Stomach (tissue), 9 donors: ENCODE measurements around the gene ACE. TPM values are rescaled to one million over a fixed set of nuclear protein-coding genes. Genes with fewer than 3 reads are reported as not detected.
A peak's percentile ranks its signal among the peaks of the same experiment; 100 is the strongest.

ENCODE experiments used
- DNase-seq, 2 donors: peaks; one replicate each; pipeline versions ENCODE4 v3.0.0 to v3.0.0-alpha.2; 2013 to 2019
- H3K27ac ChIP-seq, 5 donors: fragments of 200-600 bp in 4 of 5; sonication (generic) in 4 of 5; one replicate each; pipeline ENCODE4 v1.5.1; 2013 to 2019; ENCODE audit warnings: mild to moderate bottlenecking in 1 of 5, moderate library complexity in 1 of 5
- H3K27me3 ChIP-seq, 3 donors: fragments of 200-600 bp; sonication (generic); one replicate each; pipeline ENCODE4 v1.5.1; 2017 to 2019; ENCODE audit warnings: mixed run types in 1 of 3
- H3K36me3 ChIP-seq, 4 donors: fragments of 200-600 bp; sonication (generic); 1 replicate in 3 of 4; 2 replicates in 1 of 4; pipeline ENCODE4 v1.5.1; 2016 to 2019
- H3K4me1 ChIP-seq, 4 donors: fragments of 200-600 bp; sonication (generic); one replicate each; pipeline ENCODE4 v1.5.1; 2016 to 2019
- H3K4me3 ChIP-seq, 4 donors: fragments of 200-600 bp; sonication (generic) in 3 of 4; one replicate each; pipeline ENCODE4 v1.5.1; 2016 to 2019; ENCODE audit warnings: mild to moderate bottlenecking in 1 of 4
- H3K9me3 ChIP-seq, 4 donors: fragments of 200-600 bp; sonication (generic); one replicate each; pipeline ENCODE4 v1.5.1; 2016 to 2019
- EP300 ChIP-seq: sonication (generic); formaldehyde crosslinking; IDR thresholded peaks from one replicate; pipeline ENCODE4 v1.6.1; 2017; ENCODE audit warnings: antibody characterized with exemption
- POLR2A ChIP-seq, 4 donors: fragments of 450-650 bp; IDR thresholded peaks; one replicate each; pipeline ENCODE4 v1.6.1; 2016; ENCODE audit warnings: antibody characterized with exemption in 4 of 4, control low read depth in 2 of 4, mild to moderate bottlenecking in 1 of 4, moderate library complexity in 1 of 4
- POLR2AphosphoS5 ChIP-seq, 3 donors: sonication (generic); formaldehyde crosslinking; IDR thresholded peaks; one replicate each; pipeline ENCODE4 v1.6.1; 2016; ENCODE audit warnings: antibody characterized with exemption in 3 of 3
- WGBS, 5 donors: extraction: QIAGEN DNeasy Blood & Tissue Kit in 3 of 5; methylation state at CpG; one replicate each; pipeline versions ENCODE4 v1.1.5 to v1.1.7; 2013 to 2018; 5-methylcytosine and 5-hydroxymethylcytosine counted together
- intact Hi-C: fragments of 100-400 bp; cut with DNase I; formaldehyde crosslinking; loops from one replicate; pipeline ENCODE4 v1.15.1; 2023; ENCODE audit warnings: low total_unique reads
- polyA plus RNA-seq, 3 donors: library from polyadenylated mRNA; stranded (reverse); fragments of 200-250 nt; gene quantifications; one replicate each; pipeline ENCODE4 v1.2.3, GENCODE V29; 2013
- total RNA-seq, 5 donors: library from RNA; depleted of rRNA; stranded (reverse); fragments of >200 nt; gene quantifications; one replicate each; pipeline versions ENCODE4 v1.1.0 to v1.2.3, GENCODE V29; 2014 to 2016
- TF ChIP-seq, protein P1 (sequence below), 7 experiments: fragments of 450-650 bp in 4 of 7; fragments of 200-600 bp in 3 of 7; sonication (generic) in 3 of 7; IDR thresholded peaks; one replicate each; pipeline ENCODE4 v1.5.1; 2016 to 2019; ENCODE audit warnings: antibody characterized with exemption in 7 of 7, control low read depth in 2 of 7, mild to moderate bottlenecking in 1 of 7
- donor health status: healthy with polysubstance abuse.
- donor health status: Bipolar disorder and iron deficiency.
- donor health status: healthy.

Gene ACE
- total and polyA plus RNA-seq, 8 donors, result 1.3 to 232 (median 4.4) TPM

DNA sequence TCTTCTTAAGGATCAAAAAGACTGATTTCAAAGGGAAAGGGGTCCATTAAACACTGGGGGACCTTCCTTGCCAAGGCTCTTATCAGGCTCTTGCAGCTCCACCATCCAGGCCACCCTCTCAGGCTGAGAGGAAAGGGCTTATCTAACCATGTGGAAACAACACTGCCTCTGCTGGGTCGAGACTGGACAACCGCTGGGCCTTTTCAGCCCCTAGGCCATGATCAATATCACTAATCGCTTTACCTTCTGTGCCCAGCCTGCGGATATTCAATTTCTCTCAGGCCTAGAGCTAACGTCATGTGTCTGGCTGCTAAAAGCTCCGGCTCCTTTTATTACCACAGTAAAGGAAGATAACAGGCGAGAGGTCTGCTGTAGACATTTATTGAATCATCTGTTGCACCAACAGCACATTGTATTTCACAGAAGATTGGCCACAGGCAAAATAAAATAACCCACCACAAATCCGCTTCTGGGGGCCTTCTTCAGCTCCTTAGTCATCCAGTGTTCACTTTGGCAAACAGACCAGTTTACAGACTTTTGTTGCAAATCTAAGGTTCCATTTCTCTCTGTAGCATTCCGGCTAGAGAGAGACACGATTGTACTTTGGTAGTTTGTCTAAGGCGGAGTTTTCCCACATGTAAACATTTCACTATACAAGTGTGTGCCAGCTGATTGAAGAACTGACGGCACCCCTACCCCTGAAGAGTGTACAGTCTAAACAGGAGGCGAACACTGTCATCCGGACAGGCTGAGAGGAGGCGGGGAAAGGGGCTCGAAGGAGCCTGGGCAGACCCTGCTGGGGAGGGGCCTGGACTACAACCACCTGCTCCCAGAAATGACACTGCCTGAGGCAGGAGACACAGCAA lies 44.7 kb upstream of the ACE start:
- Histone ChIP-seq H3K4me1 (peaks cover 53 to 75% (median 71%) of the 10 kb centered on the region in 4 donors), H3K27ac (peak overlapping the region; percentile 70 to 89 (median 82)), H3K27me3 (no peaks in the 10 kb centered on the region), H3K36me3 (peaks cover 0 to 7% (median 2%) of the 10 kb centered on the region in 4 donors), H3K9me3 (no peaks in the 10 kb centered on the region), H3K4me3 (no peak overlapping the region)
- WGBS, 5 donors, result 27 to 59% (median 46%) methylated on average over 16 of the region's 16 CpGs
- TF ChIP-seq, protein P1, sequence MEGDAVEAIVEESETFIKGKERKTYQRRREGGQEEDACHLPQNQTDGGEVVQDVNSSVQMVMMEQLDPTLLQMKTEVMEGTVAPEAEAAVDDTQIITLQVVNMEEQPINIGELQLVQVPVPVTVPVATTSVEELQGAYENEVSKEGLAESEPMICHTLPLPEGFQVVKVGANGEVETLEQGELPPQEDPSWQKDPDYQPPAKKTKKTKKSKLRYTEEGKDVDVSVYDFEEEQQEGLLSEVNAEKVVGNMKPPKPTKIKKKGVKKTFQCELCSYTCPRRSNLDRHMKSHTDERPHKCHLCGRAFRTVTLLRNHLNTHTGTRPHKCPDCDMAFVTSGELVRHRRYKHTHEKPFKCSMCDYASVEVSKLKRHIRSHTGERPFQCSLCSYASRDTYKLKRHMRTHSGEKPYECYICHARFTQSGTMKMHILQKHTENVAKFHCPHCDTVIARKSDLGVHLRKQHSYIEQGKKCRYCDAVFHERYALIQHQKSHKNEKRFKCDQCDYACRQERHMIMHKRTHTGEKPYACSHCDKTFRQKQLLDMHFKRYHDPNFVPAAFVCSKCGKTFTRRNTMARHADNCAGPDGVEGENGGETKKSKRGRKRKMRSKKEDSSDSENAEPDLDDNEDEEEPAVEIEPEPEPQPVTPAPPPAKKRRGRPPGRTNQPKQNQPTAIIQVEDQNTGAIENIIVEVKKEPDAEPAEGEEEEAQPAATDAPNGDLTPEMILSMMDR (IDR thresholded peaks at IDR 0.05), result no peak
- peak in 1 of 3 donors; percentile 17 for TF ChIP-seq POLR2AphosphoS5 (IDR thresholded peaks at IDR 0.05)
- intact Hi-C loops, result no loop called here
- peak in 1 of 2 donors; percentile 75 for DNase-seq

DNA sequence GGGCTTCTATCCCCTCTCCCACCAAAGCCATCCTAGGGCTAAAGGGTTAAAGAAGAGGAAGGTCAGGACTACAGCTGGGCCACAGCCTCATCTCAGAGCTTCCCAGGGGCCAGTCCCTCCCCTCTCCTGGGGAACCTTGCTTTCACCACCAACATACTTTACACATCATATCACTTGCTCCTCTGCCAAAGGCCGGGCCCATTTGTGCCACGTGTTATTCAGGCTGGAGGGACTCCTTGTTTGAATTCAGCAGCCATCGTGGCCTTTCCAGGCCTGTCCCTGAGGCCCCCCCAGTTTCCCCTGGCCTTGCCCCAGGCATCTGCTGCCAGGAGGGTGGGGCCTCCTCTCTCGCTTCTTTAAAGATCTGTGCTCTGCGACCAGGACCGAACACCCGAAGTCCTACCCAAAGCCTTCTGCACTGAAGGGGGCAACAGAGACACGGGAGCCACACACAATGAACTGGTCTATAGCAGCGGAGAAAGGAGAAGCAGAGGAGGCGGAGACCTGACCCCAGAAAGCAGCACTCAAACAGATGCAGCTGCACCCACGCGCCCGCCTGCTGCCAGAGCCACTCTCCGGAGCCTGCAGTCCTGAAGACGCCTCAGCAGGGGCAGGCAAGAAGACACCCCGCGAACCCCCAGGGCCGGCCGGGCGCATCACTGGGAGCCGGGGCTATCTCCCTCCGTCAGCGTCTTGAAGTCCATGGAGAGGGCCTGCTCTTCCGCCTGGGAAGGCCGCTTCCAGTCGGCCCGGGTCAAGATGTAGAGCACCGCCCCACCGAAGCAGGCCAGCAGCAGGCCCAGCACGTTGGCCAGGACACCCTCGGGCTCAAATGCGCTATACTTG lies 42.9 kb upstream of the ACE start:
- peak overlapping the region; percentile 47 to 89 (median 82) for H3K27ac ChIP-seq
- DNase-seq, result peak; percentile 50 to 87
- peak; percentile 33 to 67 (median 49) for TF ChIP-seq POLR2AphosphoS5 (IDR thresholded peaks at IDR 0.05)
- TF ChIP-seq, protein P1 (IDR thresholded peaks at IDR 0.05), result no peak
- no peak overlapping the region for H3K4me3 ChIP-seq
- peaks cover 0 to 7% (median 2%) of the 10 kb centered on the region in 4 donors for H3K36me3 ChIP-seq
- intact Hi-C loops, result no loop called here
- WGBS, 5 donors, result 39 to 57% (median 41%) methylated on average over 19 to 32 of the region's 32 CpGs
- peaks cover 70 to 81% (median 80%) of the 10 kb centered on the region in 4 donors for H3K4me1 ChIP-seq
- H3K9me3 ChIP-seq, result no peaks in the 10 kb centered on the region
- no peaks in the 10 kb centered on the region for H3K27me3 ChIP-seq

DNA sequence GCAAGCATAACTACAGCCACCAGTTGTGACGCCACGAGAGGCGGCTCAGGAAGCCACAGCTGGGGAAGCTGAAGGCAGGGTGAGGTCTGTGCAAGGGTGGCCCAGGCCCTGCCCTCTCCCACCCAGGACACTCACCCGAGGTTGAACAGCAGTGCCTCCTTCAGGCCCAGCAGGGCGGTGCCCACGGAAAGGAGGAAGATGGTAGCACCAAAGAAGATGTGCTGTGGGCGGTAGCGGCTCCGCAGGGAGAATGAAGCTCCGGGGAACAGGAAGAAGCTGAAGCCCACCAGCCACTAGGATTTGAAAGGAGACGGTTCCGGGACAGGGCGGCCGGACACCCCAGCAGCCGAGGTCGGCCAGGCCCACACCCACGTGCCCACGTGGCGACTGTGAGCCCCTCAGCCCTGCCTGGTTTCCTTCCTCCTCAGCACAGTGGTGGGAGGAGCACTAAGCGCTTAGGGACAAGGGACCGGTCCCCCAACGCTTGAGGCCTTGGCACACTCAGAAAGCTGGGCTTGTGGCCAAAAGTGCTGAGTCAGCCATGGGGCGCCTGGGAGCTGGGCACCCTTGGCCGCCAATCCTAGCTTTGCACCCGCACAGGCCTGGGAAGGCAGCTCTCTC lies 41.8 kb upstream of the ACE start:
- Histone ChIP-seq H3K4me1 (peaks cover 73 to 92% (median 90%) of the 10 kb centered on the region in 4 donors), H3K27ac (peak overlapping the region; percentile 62 to 89 (median 82)), H3K36me3 (peaks cover 0 to 7% (median 2%) of the 10 kb centered on the region in 4 donors), H3K9me3 (no peaks in the 10 kb centered on the region), H3K27me3 (no peaks in the 10 kb centered on the region), H3K4me3 (peak overlapping the region in 1 of 4 donors; percentile 5)
- 32 to 51% (median 36%) methylated on average over 14 to 25 of the region's 25 CpGs for WGBS, 5 donors
- peak; percentile 84 to 96 for DNase-seq
- intact Hi-C loops, result no loop called here
- TF ChIP-seq EP300, result no peak
- TF ChIP-seq POLR2AphosphoS5 (IDR thresholded peaks at IDR 0.05), result peak in 1 of 3 donors; percentile 65

DNA sequence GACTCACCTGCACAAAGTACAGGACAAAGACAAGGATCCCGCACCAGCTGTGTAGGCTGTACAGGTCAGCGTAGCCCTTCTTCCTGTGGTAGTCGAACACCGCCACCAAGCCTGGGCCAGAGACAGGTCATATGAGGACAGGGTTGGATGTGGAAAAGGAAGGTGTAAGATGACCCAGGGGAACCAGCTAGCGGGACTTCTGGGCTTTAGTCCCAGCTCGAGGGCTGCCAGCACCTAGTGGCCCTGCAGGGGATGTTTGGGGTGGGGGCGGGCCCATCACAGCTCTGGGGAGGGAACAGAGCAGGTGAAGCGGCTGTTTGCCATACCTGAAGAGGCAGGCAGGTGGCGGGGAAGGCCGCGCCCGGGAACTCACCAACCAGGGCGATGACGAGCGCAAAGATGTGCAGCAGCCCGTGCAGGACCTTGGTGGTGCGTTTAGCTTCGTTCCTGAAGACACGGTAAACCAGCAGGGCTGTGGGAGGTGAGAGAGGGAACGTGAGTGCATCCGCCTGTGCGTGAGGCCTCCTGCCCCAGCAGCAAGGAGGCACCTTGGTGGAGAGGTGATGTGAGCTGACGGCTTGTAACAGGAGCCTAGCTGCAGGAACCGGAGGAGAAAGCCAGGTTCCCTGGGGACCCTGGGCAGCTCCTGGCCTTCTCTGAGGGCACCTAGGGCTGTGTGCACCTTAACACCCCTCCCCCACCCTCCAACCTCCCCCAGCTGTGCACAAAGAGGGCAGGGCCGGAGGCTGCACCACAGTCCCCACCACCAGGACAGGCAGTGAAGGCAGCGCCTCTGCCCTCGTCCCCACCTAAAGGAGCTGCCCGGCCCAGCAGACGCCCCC lies 41.0 kb upstream of the ACE start:
- Histone ChIP-seq H3K9me3 (no peaks in the 10 kb centered on the region), H3K27ac (peak overlapping the region; percentile 62 to 89 (median 82)), H3K4me1 (peaks cover 73 to 100% (median 95%) of the 10 kb centered on the region in 4 donors), H3K4me3 (no peak overlapping the region), H3K27me3 (no peaks in the 10 kb centered on the region), H3K36me3 (peaks cover 0 to 7% (median 2%) of the 10 kb centered on the region in 4 donors)
- intact Hi-C loops, result no loop called here
- peak in 1 of 2 donors; percentile 67 for DNase-seq
- 42 to 73% (median 43%) methylated on average over 22 to 29 of the region's 29 CpGs for WGBS, 5 donors
- TF ChIP-seq, protein P1 (IDR thresholded peaks at IDR 0.05), result peak in 4 of 7 experiments; percentile 20 to 55 (median 50)
- TF ChIP-seq POLR2A (IDR thresholded peaks at IDR 0.05), result no peak
